Measurements from ENCODE around the gene CCNE1.

DNA sequence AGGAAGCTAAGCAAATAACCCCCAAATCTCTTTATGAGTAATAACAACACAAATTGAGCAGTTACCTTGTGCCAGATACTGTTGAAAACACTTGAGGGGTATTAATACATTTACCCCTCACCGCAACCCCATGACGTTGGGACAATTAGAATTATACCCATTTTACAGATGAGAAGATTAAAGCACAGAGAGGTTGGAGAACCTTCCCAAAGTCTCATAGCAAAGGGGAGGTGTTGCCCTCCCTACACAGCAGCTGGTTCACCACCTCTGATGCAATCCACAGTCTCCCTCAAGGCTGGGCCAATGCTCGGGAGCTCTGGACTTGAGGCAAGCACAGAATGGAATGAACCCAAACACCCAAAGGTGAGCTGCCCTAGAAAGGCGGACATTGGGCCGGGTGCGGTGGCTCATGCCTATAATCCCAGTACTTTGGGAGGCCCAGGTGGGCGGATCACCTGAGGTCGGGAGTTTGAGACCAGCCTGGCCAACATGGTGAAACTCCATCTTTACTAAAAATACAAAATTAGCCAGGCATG, 3.9 kb upstream of the CCNE1 start:
- TF ChIP-seq SMC3 (IDR thresholded peaks at IDR 0.05; ENCODE audit: low read length): no peak
- TF ChIP-seq NPAS2 (CRISPR knock-in tag; IDR thresholded peaks at IDR 0.05; ENCODE audit: borderline replicate concordance): no peak
- TF ChIP-seq, protein P1, sequence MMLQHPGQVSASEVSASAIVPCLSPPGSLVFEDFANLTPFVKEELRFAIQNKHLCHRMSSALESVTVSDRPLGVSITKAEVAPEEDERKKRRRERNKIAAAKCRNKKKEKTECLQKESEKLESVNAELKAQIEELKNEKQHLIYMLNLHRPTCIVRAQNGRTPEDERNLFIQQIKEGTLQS (CRISPR knock-in tag; IDR thresholded peaks at IDR 0.05): no peak
- no peak for TF ChIP-seq IRF2 (CRISPR knock-in tag; IDR thresholded peaks at IDR 0.05)
- TF ChIP-seq, protein P2, sequence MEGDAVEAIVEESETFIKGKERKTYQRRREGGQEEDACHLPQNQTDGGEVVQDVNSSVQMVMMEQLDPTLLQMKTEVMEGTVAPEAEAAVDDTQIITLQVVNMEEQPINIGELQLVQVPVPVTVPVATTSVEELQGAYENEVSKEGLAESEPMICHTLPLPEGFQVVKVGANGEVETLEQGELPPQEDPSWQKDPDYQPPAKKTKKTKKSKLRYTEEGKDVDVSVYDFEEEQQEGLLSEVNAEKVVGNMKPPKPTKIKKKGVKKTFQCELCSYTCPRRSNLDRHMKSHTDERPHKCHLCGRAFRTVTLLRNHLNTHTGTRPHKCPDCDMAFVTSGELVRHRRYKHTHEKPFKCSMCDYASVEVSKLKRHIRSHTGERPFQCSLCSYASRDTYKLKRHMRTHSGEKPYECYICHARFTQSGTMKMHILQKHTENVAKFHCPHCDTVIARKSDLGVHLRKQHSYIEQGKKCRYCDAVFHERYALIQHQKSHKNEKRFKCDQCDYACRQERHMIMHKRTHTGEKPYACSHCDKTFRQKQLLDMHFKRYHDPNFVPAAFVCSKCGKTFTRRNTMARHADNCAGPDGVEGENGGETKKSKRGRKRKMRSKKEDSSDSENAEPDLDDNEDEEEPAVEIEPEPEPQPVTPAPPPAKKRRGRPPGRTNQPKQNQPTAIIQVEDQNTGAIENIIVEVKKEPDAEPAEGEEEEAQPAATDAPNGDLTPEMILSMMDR (CRISPR knock-in tag; IDR thresholded peaks at IDR 0.05): no peak
